ENCODE data around the gene ALPL. TPM values are rescaled to one million over a fixed set of nuclear protein-coding genes. Genes with fewer than 3 reads are reported as not detected.

ALPL gene
- total and polyA plus RNA-seq, 9 of the 15 experiments (the other 6 are each of a cell fraction or from before 2014, with no cell fraction given) = 0.04 to 0.38 (median 0.18) TPM; not detected in 4

- TF ChIP-seq AFF1 (IDR thresholded peaks at IDR 0.05; ENCODE audit: low read depth in 1 of 2, partially characterized antibody in 2 of 2) = no peak
- TF ChIP-seq POLR2H (tag; IDR thresholded peaks at IDR 0.05; ENCODE audit: low read depth) = no peak
- no peak for TF ChIP-seq SIX5 (IDR thresholded peaks at IDR 0.05; ENCODE audit: borderline replicate concordance in 1 of 2, insufficient read depth in 1 of 2, low read depth in 1 of 2, low read length in 2 of 2)
- TF ChIP-seq ZBTB7A (IDR thresholded peaks at IDR 0.05; ENCODE audit: borderline replicate concordance, control insufficient read depth, low read depth, low read length) = 0 out of 2 replicates have a peak, but pooled peaks have one; percentile 7
- TF ChIP-seq GTF2F1 (IDR thresholded peaks at IDR 0.05; ENCODE audit: low read depth, low read length) = no peak
- TF ChIP-seq ZNF12 (CRISPR knock-in tag; IDR thresholded peaks at IDR 0.05) = no peak
- peak; percentile 67 for TF ChIP-seq ADNP (tag; IDR thresholded peaks at IDR 0.05)
- TF ChIP-seq BCOR (IDR thresholded peaks at IDR 0.05) = peak; percentile 63
- TF ChIP-seq STAT6 (CRISPR knock-in tag; IDR thresholded peaks at IDR 0.05) = no peak
Observed at GRCh38 chr1:21589618-21590017, 80.4 kb downstream of the ALPL start (continued).
